ENCODE measurements around the gene TNFSF11.
"Not testable (repeated sequence)": the region's sequence is repeated elsewhere in the genome, so short reads cannot be mapped to it uniquely, and the experiment has no call there.

Gene TNFSF11

DNA sequence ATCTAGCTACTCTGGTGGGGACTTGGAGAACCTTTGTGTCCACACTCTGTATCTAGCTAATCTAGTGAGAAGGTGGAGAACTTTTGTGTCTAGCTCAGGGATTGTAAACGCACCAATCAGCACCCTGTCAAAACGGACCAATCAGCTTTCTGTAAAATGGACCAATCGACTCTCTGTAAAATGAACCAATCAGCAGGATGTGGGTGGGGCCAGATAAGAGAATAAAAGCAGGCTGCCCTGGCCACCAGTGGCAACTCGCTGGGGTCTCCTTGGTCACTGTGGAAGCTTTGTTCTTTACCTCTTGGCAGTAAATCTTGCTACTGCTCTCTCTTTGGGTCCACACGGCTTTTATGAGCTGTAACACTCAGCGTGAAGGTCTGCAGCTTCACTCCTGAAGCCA is 13.6 kb upstream of the TNFSF11 start:
- not testable (repeated sequence) for DNase-seq (ENCODE audit: low read depth)

DNA sequence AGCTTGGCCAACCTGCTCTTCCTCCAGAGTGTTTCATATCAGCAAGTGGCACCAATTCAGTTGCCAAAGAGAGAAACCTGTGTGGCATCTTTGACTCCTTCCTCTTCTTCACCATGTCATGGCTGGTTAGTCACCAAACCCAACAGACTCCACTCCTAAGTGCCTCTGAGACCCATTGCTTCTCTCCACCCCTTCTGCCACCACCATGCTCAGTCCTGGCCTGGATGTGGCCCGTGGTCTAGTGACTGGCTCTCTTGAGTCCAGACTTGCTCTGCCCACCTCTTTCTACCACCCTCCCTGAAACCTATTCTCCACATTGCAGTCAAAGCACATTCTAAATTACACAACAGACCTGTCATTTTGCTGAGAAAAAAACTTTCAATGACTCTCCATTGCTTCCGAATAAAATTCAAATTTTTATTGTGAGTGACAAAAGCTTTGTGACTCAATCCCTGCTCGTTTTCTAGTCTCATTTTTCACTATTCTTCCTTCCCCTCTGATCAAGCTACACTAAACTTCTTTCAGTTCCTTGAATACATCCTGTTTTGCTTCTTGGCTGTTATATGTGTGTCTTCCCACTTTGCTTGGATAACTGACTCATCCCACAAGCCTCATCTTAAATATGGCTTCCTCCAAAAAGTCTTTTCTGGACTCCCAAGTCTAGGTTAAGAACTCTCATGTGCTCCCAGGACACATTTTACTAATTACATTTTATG is 12.0 kb upstream of the TNFSF11 start:
- no peak for DNase-seq (ENCODE audit: low read depth)

DNA sequence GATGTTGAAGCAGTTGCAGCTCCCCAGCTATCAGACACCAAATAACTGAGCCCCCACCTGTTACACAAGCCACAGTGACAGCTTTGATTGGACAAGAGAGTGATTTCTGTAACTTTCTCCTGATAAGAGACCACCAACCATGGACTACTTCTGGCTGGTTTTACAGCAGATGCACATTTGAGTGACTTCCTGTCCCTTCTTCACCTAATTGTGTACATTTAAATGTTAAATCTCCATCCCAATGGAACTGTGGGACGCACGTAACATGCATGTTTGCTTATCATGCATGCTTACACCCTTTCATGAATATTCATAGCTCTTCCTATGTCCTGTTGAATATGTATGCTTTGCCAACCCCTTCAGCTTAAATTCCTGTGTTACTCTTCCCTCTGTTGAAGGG is 6.0 kb upstream of the TNFSF11 start:
- DNase-seq (ENCODE audit: low read depth), result no peak

DNA sequence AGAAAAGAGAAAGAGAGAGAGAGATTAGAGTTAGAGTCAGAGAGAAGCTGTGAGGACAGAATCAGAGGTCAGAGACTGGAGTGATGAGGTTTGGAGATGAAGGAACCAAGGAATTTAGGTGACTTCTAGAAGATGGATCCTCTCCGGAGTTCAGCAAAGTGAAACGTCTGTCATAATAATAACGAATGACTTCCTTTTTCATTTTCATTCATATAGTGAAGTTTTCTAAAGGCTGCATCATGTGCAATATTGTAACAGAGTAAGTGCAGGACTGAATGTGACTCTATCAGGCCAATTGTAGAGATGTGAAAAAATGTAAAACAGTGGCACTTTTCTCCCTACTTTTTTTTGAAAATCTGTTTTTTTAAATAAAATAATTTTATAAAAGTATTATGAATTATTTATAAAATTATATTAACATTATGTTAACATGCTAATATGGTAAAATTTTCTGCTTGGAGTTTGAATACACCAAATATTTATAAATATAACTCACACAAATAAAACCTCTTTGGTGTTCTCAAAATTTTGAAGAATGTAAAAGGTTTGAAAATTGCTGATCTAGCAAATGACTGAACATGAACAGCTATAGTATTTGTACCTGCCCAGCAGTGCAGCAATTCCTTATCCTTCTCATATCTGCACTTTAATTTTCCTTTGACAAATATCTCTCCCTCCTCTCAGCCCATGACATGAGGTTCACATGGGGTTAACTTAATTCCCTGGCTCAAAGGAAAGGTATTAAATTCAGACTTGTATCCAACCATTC is 4.2 kb upstream of the TNFSF11 start:
- DNase-seq (ENCODE audit: low read depth), result no peak

DNA sequence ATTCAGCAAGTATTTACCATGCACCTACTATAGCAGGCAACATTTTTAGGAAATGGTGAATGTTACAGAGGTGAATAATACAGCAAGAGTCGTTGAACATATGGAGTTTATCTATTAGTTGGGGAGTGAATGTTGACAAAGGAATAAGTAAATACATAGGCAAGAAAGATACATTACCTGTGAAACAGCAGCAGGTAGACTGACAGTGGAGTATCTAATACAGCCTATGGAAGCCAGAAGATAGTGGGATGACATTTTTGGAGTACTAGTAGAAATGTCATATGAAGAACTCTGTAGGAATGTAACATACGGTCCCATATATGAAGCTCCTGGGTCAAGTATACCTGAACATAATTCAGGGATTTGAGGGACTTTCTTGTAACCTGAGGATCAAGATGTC is 2.1 kb upstream of the TNFSF11 start:
- no peak for DNase-seq (ENCODE audit: low read depth)

DNA sequence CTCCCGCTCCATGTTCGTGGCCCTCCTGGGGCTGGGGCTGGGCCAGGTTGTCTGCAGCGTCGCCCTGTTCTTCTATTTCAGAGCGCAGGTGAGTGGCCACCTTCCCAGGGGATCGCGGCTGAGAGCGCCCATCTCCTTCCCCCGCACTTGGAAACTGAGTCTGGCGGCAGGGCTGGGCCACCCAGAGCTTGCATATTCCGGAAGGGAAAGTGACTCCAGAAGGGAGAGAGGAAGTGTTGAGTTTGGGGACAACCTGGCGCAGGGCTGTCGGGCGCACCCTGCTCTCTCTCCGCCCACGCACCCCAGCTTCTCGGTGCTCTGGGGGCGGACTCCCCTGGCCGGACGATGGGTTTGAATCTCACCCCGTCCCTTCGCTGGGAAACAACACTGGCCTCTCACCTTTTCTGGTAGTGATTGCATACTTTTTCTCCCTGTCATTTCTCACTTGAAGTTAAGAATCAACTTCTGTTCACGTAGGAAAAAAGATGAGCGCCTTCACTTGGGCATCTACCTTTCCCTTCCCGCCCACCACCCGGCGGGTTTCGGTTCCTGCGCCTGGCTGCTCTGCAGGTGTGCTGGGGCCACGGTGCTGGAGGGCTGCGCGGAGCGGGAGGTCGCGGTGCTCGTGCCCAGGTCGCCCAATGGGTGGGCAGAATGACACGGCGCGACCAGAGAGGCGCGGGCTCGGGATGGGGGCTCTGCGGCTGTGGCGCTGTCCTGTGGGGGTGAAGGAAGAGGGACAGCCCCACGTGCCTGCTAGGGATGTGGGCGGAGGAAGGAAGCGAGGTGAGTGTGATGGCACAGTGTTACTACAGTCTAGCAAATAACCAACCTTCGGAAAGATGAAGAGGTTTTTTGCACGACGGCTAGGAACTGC is 721 bp downstream of the TNFSF11 start:
- DNase-seq (ENCODE audit: low read depth), result no peak

DNA sequence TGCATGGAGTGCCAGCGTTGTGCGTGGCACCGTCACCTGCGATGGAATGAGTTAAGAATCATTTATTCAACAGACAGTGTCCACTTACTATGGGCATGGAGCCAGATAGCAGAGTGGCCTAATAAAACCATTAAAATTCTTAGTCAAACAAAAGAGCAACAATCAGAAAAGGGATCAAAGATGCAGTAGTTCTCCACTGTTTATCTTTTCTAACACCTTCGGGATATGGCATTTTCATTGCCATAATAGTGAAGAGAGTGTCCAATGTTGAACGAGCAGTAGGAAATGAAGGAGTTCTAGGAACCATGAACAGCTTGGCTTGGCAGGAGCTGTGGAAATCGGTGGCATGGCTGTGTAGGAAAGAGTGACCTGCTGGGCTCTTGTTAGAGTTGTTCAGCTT is 2.0 kb downstream of the TNFSF11 start:
- DNase-seq (ENCODE audit: low read depth), result no peak

DNA sequence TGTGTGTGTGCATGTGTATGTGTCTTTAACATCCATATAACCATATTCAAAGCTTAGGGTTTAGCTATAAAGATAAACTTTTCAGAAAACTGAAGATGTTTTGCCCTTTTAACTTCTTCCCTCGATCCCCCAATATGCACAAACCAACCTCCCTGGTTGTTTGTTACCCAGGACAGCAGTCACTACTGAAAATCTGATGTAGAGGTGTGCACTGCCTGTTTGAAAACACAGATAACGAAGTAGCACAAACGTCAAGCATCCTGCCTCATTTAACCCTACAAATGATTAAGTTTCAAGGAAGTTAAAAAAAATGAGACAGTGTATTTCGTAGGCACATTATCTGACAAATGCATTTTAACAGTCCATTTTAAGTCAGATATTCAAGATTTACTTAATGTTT is 3.6 kb downstream of the TNFSF11 start:
- DNase-seq (ENCODE audit: low read depth), result no peak

DNA sequence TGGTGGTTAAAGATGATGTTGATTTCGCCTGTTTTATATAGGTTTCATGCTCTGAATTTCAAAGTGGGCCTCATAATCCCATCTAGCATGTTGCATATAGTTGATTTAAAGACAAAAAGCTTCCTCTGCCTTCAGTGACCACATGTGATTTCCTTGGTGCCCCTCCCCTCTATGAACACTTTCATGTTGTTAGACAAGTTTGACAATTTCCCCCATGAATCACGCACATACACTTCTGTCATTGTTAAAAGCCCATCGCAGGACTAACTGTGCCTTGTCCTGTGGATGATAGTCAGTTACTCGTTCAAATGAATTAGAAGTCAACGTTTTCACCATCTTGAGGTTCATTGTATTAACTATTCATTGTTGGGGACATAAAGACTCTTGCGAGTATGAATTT is 6.7 kb downstream of the TNFSF11 start:
- no peak for DNase-seq (ENCODE audit: low read depth)

DNA sequence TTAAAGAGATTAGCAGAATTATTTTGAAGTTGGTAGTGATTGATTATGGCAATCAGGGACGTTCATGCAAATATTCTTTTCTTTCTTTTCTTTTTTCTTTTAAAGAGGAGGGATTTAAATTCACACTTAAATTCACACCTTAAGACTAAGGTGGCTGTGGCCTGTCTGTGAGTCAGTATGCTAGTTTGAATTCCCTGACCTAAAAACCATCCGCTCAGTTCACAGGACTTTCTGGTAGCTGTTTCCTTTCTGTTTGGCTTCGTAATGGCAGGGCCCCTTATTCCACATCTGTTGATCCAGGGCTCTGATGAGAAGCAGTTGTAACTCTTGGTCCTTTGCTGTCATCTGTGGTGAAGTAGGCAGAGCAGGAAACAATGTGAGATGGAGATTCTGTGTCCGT is 7.5 kb downstream of the TNFSF11 start:
- no peak for DNase-seq (ENCODE audit: low read depth)

DNA sequence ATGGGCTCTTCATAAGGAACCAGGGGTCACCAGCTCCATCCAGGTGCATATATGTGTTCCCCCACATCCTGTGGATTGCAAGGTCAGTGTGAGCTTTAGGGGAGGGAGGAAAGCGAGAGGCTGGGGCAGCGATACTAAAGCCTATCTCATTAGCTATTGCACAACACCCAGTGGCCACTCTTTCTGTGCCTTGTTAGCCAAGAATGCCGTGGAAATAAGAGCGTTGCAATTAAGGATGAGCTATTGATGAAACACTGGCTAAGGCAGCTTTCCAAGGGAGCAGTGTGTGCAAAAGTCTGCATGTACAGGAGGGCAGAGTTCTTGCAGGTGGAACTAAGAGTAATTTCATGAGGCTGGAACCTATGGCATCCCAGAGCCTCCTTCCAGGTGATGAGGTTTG is 17.6 kb downstream of the TNFSF11 start:
- DNase-seq (ENCODE audit: low read depth), result no peak

DNA sequence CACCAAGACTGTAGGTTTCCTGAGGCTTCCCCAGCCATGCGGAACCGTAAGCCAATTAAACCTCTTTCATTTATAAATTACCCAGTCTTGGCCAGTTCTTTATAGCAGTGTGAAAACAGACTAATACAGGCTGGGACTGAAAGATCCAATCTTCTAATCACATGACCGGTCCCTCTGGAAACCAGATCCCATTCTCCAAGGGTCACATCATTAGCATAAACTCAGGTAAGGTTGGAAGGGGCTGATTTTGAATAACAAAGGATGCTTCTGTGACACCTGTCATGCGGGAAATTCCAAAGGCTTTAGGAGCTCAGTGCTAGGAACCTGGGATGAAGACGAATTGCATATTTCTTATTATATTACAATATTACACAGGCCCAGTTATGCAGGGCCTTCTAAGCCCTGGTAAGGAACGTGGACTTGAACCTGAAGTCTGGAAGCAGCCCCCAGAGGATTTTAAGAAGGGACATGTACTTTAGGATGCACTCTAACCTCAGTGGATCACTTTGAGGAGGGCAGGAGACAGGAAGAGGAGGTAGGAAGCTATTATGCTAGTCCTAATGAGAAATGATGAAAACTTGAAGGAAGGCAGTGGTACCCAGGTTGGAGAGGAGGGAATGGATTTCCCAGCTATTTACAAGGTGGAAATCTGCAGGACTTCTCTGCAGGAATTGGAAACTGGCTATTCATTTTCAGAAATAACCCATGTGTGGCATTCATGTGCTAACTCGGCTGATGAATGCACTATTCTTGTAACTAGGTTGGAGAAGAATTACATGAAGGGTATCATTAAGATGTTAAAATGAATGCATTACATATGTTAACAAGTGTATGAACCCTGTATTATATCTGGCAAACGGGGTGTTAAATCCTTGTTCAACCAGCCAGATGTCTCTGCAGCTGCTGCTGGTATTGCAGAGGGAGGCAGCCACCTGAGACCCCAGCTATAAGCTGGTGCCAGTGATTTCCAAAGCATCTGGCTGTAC is 19.3 kb downstream of the TNFSF11 start:
- DNase-seq (ENCODE audit: low read depth), result no peak

DNA sequence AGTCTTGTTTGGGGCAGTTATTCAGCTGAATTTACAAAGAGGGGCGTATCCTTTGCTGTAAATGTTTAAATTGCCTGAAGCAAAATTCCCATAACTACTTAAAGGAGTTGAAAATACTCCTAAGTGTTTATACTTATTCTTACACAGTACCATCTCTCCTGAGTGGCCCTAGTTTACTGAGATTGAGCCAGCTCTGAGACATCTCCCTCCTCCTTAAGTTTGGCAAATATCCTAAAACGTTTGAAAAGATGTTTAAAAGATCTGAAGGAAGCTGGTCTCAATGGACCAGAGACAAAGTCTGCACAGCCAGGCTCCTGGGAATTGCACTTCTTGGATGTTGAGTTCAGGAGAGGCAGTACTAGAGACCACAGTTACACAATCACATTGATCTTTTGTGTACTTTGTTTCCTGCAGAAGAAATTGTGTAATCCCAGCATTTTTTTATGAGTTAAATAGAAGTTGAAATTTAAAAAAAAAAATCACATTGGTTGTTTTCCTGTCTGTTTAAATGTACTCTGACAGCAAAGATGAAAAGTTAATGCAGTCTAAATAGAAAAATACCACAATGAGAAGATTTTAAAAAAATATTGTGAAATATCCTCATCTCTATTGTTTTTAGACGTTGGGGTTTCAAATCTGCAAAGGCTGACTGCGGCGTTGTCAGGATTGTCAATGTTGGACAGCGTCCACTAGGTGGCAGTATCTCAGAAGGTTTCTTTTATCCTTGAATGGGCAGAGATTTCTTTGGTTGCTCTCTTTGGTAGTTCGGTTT is 20.7 kb downstream of the TNFSF11 start:
- peak; percentile 6 for DNase-seq (ENCODE audit: low read depth)

DNA sequence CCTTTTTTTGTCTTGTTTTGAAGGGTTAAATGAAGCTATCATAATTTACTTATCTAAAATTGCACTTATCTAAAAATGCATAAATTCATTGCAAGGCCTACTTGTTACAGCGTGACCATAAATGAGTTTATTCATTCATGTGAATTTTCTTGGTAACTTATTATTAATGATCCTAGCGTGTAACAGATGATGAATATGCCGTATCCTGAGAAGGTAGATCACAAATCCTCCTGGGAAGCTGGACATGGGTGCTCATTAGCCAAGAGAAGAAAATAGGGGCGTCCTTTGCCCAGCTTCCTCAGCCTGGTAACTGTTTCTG is 21.3 kb downstream of the TNFSF11 start:
- no peak for DNase-seq (ENCODE audit: low read depth)

DNA sequence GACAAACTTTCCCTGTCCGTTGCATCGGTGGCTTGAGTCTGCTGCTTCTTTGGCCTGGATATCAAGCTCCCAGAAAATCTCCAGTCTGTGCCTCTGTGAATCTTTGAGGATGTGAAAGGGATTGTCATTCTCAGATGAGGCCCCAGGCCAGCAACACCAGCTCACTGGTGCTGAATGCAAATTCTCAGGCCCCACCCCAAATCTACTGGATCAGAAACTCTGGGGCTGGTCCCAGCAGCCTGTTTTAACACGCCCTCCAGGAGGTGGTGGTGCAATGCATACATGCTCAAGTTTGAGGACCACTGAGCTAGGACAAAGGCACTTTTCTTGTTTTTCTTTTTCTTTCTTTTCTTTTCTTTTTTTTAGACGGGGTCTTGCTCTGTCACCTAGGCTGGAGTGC is 23.6 kb downstream of the TNFSF11 start:
- DNase-seq (ENCODE audit: low read depth), result no peak

DNA sequence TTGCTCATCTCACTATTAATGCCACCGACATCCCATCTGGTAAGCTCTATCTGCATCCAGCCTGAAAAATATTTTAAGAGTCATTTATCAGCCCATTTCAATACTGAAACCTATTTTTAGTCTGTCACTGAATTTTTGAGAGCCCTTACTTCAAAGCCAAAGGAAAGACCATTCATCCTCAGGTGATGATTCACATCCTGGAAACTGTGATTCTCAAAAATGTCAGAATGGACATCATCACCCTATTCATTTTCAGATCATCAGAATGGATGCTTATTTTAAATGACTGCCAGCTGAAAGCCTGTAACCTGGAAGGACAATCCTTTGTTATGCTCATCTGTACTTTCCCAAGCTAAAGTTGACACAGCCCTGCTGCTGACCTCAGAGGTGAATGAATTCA is 27.0 kb downstream of the TNFSF11 start:
- DNase-seq (ENCODE audit: low read depth), result peak; percentile 2

DNA sequence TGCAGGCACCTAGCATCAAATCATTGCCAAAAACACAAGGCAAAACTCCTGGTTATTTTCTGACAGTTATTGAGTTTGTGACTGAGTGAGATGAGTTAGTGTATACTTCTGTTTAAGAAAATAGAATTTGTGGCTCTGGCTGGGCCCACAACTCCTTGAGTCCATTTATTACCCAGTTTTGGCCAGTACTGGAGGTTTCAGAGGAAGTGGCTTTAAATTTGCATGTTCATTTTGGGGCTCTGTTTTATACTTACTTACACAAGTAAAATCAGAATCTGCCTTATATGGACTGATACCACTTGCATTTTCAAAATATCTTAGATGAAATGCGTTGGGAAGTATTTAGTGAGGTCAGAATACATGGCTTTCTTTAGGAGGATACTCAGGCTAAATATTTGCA is 29.0 kb downstream of the TNFSF11 start:
- DNase-seq (ENCODE audit: low read depth), result no peak

DNA sequence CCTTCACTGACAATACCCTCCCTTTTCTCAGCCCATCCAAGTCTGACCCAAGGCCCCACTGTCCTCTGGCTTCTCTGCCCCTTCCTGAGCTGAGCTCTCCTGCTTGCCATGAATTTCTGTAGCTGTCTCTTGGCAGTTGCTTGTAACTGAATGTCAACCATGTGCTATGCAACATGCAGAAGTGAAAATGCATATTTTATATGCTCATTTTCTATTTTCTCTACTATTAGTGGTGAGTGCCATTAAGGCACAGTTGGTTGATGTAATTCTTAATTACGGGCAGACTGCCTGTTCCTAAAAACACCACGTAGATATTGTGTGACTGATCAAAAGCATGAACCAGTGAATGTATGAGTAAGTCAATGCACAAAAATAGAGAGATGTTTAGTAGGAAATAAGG is 29.6 kb downstream of the TNFSF11 start:
- DNase-seq (ENCODE audit: low read depth), result no peak

DNA sequence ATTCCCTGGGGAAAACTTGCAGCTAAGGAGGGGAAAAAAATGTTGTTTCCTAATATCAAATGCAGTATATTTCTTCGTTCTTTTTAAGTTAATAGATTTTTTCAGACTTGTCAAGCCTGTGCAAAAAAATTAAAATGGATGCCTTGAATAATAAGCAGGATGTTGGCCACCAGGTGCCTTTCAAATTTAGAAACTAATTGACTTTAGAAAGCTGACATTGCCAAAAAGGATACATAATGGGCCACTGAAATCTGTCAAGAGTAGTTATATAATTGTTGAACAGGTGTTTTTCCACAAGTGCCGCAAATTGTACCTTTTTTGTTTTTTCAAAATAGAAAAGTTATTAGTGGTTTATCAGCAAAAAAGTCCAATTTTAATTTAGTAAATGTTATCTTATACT is 33.6 kb downstream of the TNFSF11 start:
- no peak for DNase-seq (ENCODE audit: low read depth)

DNA sequence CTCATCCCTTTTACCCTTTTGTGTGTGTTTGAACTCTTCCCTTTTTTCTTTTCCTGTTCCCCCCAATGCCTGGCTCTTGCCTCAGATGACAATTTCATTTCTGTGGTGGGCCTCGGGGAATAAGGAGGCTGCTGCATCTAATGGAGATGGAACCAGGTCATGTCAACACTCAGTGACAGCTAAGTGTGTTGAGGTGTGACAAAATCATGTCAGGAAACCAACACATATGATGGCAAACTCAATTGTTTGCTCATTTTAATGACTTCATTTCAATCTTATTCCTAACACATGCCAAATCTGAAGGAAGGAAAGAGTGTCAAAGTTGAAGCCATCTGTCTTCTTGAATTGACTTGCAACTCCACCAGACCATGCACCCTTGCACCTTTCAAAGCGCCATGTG is 36.7 kb downstream of the TNFSF11 start:
- no peak for DNase-seq (ENCODE audit: low read depth)
